ENCODE measurements around the gene FPGS.

FPGS gene

DNA sequence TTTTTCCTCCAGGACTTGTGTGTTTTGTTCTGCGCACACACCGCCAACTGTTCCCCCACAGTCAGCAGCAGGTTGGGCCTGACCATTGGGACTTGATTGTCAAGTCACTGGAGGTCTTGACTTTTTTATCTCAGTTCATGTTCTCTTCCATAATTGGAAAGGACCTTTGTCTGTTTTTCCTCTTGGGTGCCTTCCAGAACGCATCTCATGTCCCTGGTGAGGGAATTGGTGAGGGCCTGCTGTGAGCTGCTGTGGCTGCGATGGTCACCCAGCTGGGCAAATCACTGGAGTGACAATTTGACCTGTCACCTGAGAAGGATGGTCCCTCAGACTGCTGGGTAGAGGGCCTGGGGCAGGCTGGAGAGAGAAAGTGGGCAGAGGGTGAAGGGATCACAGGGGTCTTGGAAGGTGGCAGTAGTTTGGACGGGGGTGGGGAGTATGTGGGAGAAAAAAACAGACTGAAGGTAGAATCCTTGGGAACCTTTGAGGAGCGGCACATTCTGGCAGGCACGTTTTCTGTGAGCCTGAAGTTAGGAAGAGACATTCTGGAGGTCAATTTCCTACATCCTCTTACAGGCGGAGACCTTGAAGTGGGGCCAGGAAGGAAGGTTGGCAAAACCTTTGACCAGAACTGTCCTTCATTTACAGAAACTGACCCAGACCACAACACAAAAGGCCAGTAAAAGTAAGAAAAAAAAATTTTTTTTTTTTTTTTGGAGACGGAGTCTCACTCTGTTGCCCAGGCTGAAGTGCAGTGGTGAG, 12.4 kb upstream of the FPGS start:
- DNase-seq, result no peak

DNA sequence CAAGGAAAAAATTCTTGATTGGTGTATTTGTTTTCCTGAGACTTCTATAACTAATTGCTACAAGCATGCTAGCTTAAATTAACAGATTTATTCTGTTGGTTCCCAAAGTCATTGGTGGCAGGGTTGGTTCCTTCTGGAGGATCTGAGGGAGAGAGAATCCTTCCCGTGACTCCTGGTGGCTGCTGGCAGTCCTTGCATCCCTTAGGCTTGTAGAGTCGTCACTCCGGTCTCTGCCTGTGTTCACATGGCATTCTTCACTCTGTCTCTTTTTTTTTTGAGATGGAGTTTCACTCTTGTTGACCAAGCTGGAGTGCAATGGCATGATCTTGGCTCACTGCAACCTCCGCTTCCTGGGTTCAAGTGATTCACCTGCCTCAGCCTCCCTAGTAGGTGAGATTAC, 11.6 kb upstream of the FPGS start:
- no peak for DNase-seq

DNA sequence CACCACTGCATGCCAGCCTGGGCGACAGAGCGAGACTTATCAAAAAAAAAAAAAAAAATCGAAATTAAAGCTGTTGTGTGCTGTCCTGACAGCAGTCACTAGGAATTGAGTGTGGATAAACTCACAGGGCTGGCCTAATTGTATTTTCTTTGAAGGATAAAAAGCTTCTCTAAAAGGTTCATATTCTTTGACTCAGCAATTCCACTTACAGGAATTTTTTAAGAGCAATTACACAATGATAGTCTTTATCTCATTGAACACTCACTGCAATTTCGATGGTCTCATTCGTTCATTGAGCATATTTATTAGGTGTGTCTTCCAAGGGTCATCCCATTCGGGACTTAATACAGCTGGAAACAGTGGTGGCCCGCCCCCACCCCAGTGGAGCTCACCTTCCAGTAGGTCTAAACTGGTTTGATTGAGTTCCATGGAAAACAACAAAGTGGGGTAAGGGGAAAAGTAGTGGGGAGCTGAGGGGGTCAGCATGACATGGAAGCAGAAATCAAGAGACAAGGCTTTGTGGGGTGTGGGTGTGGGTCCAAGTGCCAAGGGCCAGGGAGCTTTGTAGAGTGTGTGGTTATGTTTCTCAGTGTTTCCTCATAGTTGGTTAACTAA, 10.2 kb upstream of the FPGS start:
- DNase-seq, result no peak

DNA sequence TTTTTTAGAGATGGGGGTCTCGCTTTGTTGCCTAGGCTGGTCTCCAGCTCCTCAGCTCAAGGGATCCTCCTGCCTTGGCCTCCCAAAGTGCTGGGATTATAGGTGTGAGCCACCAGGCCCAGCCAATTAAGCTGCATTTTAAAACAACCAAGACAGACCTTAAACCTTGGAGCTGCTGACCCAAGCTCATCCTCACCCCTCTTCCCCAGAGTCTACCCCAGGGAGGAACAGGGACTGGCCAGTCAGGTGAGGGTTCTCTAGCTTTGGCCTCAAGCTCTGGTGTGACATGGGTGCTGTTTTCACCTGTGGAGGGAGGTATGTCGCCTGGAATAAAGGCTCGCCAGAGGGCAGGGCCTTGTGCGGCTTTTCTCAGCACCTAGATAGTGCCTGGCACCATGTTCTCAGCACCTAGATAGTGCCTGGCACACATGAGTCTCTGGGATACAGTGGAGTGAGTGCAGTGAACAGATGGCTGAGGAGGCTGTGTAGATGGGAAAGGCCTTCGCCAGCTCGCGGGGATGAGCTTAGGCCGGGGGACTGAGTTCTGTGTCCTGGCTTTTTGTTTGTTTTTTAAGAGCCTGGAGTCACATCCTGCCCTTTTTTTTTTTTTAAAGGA, 9.5 kb upstream of the FPGS start:
- peak in 1 of 2 experiments; percentile 26 for DNase-seq

DNA sequence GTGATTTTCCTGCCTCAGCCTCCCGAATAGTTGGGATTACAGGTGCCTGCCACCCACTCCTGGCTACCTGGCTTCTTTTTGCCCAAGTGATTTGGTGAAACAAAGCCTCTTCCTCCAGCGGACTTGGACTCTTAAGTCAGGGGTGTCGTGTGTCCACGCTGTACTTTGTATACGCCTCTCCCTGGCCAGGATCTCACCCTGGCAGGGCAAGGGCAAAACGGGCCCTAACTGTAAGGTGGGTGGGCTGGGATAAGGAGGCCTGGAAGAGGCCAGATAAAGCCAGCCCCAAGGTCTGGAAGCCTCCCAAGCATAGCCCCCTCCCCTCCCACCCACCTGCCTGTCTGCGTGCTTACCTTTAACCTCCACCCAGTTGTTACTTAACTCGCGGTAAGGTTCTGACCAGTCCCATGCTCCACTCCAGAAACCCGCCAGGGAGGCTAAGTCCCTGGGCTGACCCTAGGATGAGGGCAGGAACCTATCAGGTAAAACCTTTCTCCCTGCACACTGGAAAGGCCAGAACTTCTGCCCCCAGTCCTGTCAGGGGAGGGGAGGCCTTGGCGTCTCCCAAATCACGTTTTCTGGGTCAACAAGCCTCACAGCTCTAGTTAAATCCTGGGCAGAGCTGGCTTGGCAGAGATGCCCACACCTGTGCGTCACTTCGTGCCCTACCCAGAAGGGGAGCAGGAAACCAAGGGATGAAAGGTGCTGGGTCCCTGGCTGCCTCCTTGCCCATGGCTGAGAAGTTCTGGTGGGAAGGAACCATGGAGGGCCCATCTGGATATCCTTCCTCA, 8.5 kb upstream of the FPGS start:
- DNase-seq, result no peak

DNA sequence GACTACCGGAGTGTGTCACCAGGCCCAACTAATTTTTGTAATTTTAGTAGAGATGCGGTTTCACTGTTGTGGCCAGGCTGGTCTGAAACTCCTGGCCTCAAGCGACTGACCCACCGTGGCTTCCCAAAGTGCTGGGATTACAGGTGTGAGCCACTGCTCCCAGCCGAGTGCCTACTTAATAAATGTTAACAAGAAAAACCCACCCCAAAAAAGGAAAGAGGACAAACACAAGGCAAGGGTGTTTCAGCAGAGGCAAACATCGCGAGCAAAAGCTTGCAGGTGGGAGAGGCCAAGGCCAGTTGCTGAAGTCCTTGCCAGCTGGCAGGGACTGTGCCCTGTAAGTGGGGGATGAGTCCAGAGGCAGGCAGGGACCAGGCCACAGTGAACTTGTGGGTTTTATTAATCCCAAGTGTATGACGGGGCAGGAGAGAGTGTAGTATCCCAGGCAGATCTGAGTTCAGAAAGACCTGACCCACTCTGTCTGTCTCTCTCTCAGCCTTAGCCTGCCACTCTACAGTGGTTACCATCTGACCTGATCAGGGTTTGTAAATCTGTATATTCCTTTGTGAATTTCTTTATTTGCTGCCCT, 6.4 kb upstream of the FPGS start:
- no peak for DNase-seq

DNA sequence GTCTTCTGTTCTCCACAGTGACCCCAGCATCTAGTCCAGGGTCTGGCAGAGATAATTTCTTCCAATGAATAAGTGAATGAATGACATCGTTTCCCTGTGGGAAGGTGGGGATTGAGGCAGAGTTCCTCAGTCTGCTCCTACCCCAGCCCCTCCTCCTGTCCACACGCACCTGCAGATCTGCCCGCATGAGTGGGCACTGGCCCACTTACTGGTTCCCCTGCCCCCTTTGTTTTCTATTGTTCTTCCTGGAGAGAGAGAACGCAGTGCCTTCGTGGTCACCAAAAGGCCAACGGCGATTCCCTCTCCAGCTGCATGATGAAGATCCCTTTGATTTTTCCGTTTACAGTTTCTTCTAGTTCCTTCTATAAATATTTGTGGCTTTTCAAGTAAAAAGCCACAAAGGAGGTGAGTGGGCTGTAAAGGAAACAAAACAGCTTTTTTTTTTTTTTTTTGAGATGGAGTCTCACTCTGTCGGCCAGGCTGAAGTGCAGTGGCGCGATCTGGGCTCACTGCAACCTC, 5.8 kb upstream of the FPGS start:
- no peak for DNase-seq

DNA sequence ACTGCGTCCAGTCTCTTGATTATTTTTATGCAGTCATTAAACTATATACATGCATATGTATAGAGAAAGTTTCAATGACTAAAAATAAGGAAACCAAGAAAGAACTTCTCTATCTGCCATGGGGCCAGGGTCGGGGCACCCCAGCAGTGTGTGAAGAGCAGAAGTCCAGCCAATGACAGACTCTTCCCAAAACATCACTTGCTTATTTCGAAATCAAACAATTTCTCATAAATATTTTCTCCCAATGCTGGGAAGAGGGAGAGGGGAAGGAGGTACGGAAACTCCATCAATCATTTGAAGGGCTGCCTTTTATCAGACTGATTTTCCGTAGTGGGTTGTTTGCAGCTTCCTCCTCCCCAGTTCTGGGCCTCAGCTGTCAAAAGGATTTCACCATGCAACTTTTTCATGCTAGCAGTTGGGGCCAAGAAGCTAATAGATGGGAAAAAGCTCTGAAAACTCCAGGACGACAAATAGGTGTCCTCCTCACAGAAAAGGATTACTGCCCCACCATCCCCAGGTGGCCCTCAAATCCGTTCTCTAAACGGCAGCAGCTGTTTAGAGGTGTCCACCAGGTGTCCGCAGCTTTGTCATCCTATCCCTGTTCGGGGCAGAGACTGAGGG, 617 bp upstream of the FPGS start:
- no peak for DNase-seq

DNA sequence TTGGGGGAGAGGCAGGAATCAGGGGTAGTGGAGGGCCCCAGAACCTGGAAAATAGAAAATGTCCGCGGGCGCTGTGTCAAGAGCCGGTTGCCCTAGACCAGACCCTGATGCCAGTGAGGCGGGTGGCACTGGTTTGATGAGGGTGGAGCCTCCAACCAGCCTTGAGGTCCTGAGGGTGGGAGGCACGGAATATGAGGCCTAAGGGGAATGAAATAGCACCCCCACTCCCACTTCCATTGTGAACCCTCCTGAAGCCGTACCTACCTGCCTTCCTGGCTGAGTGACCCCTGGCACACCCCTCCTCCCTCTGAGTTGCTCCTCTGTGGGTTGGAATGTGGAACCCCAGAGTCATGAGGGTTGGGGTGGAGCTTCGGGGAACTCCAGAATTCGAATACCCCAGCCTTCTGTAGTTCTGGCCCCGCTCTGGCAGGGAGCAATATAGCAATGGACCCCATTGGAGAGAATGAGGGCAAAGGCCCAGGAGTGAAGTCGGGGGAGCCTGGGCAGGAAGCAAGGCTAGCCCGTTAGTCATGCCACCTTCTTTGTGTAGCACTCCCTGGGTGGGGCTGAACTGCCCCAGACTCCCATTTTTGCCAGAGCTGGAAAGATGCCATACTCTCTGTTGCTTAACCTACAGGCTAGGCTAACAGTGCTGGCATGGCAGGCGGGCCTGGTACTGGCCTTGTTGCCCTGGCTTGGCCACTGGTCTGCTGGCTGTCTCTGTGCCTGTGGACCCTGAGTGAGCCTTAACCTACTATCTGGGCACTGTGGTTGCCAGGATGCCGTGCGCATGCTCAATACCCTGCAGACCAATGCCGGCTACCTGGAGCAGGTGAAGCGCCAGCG, 1.0 kb downstream of the FPGS start:
- DNase-seq, result no peak

DNA sequence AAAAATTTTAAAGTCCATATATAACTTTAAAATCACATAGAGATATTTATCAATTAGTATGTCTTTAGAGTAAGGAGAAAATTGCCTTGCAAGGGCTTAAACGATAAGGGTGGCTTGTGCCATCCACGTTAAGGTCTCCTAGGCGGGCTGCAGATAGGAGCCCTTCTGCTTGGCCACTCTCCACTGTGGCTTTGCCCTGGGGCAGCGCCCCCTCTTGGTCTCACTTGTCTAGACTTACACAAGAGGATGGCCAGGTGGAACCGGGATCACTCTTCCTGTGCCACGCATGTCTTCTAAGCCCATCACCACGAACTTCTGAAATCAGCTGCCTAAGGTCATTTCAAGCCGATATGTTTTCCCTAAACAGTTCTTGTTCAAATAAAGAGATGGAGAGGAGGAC, 2.9 kb downstream of the FPGS start:
- no peak for DNase-seq

DNA sequence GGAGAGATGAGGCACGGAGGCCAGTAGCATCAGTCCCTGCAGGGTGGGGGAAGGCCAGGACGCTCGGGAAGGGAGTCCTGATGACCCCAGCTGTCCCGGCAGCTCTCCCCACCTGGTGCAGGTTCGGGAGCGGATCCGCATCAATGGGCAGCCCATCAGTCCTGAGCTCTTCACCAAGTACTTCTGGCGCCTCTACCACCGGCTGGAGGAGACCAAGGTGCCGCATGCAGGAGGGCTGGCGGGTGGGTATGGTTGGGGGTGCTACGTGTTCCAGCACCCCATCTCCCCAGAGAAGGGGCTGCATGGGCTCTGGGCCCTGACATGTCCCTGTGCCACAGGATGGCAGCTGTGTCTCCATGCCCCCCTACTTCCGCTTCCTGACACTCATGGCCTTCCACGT, 4.2 kb downstream of the FPGS start:
- no peak for DNase-seq

DNA sequence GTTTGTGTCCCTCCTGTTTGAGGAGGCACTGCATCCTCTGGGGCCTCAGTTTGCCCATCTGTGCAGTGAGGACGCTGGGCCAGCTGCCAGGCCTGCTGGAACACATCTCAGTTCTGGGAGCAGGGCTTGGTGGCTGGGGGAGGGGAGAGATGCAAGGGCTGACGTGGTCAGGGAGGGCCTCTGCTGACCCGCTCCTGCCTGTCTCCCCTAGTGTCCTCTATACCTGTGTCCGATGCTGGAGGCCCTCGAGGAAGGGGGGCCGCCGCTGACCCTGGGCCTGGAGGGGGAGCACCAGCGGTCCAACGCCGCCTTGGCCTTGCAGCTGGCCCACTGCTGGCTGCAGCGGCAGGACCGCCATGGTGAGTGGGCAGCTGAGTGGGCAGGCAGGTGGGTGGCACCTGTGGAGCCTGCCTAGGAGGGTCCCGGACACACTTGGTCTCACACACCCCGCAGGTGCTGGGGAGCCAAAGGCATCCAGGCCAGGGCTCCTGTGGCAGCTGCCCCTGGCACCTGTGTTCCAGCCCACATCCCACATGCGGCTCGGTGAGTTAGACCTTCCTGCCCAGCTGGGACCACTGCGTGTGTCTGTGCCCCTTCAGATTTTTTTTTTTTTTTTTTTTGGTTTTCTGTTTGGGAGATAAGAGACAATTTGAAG, 5.8 kb downstream of the FPGS start:
- DNase-seq, result no peak

DNA sequence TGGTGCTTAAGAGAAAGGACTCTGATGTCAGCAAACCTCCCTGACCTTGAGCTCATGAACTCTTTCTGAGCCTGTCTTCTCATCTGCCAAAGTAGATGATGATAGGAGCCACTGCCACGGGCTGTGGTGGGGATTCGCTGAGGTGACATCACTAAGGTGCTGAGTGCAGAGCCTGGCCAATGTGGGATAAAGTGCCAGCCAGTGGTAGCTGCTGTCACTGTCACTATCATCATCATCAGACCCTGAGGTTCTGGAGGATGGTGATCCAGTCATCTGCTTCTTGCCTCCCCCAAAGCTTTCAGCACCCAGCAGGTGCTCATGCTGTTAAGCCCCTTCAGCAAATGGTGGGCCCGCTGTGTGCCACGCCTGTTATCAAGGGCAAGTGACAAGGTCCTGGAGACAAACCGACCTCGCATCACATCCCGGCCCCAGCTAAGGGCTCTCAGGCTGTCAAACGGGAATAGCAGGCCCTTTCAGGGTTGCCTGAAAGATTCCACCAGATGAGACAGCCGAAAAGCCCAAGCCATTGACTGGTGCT, 6.4 kb downstream of the FPGS start:
- no peak for DNase-seq

DNA sequence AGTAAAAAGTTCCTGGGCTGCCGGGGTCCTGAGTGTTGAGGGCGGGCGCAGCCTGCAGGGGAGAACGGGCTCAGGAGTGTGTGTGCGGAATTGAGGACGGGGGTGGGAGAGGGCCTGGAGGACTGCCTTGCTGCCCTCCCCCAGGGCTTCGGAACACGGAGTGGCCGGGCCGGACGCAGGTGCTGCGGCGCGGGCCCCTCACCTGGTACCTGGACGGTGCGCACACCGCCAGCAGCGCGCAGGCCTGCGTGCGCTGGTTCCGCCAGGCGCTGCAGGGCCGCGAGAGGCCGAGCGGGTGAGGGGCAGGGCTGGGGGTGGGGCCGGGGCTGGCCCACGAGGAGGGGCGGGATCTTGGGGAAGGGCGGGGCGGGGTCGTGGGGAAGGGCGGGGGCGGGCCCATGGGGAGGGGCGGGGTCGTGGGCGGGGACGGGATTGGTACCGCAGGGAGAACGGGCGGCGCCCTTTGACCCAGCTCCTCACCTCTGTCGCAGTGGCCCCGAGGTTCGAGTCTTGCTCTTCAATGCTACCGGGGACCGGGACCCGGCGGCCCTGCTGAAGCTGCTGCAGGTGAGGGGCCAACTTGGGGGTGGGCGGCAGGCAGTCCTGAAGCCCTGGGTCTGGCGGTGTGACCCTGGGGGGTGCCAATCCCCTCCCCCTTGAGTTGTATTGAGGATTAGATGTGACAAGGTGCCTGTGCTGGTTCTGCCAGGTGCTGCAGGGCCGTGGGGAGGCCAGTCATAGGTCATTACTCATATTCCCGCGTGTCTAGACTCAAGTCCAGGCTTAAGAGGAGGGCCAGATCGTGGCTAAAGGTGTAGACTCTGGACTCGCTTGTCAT, 7.1 kb downstream of the FPGS start:
- DNase-seq, result no peak

DNA sequence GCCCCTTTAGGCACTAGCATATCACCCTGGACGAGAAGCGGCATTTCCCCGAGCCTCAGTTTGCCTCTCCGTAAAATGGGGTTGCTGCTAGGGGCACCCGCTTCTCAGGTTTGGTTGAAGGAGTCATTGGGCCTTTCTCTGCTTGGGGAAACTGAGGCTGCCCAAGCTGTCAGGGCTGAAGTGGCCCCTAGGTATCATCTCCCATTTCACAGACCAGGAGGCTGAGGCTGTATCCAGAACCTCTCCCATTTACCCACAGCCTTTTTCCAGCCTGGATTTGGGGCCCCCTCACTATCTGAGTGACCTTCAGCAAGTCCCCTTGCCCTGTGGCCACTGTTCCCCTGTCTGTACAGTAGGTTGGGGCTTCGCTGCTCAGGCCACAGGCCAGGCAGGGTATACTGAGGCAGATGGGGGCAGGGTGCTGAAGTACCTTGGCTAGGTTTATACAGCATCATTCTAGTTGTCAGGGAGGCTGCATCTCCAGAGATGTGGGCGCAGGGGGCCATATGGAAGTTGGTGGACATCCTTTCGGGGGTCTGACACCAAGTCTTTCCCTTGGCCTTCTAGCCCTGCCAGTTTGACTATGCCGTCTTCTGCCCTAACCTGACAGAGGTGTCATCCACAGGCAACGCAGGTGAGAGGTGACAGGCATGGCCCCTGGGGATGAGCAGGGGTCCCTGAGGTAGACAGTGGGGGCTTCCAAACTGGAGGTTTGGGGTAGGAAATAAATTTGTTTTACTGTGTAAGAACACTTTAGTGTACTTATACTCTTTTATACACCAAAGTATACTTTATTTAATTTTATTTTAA, 7.9 kb downstream of the FPGS start:
- DNase-seq, result no peak

DNA sequence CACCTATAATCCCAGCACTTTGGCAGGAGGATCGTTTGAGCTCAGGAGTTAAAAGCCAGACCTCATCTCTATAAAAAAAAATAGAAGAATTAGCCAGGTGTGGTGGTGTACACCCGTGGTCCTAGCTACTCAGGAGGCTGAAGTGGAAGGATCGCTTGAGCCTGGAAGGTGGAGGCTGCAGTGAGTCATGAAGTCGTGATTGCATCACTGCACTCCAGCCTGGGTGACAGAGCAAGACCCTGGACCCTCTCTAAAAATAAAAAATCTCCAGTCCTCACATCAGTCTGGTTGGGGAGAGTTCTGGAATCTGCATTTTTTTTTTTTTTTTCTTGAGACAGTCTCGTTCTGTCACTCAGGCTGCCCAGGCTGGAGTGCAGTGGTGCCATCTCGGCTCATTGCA, 9.3 kb downstream of the FPGS start:
- no peak for DNase-seq

DNA sequence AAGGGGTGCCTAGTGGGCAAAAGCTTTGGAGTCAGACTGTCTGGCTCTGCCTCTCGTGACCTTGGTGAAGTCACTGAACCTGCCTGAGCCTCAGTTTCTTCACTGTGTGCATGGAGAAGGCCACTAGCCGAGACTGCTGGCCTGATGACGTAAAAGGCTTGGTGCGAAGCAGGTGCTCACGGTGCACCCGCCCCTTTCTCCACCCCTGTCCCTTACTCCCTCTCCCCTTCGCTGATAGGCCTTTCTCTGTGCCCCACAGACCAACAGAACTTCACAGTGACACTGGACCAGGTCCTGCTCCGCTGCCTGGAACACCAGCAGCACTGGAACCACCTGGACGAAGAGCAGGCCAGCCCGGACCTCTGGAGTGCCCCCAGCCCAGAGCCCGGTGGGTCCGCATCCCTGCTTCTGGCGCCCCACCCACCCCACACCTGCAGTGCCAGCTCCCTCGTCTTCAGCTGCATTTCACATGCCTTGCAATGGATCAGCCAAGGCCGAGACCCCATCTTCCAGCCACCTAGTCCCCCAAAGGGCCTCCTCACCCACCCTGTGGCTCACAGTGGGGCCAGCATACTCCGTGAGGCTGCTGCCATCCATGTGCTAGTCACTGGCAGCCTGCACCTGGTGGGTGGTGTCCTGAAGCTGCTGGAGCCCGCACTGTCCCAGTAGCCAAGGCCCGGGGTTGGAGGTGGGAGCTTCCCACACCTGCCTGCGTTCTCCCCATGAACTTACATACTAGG, 10.4 kb downstream of the FPGS start:
- no peak for DNase-seq

DNA sequence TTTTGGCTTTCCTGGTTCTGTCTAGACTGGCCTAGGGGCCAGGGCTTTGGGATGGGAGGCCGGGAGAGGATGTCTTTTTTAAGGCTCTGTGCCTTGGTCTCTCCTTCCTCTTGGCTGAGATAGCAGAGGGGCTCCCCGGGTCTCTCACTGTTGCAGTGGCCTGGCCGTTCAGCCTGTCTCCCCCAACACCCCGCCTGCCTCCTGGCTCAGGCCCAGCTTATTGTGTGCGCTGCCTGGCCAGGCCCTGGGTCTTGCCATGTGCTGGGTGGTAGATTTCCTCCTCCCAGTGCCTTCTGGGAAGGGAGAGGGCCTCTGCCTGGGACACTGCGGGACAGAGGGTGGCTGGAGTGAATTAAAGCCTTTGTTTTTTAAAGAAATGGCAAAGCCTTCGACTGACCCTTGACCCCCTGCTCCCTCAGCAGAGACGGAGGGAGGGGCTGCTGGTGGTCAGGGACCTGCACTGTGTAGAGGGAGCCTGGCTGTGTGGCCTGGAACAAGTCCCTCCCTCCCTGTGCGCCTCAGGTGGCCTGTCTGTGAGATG, 11.1 kb downstream of the FPGS start:
- no peak for DNase-seq
